IPS-18a (cell line): ENCODE data around the gene SULT1C2.
"Not testable (repeated sequence)": the region's sequence is repeated elsewhere in the genome, so short reads cannot be mapped to it uniquely, and the experiment has no call there.

Source experiments
- H3K27ac ChIP-seq: one replicate; pipeline ENCODE4 v1.5.1; 2013; ENCODE audit warnings: low read length
- H3K27me3 ChIP-seq: one replicate; pipeline ENCODE4 v1.6.1; 2013; ENCODE audit warnings: mild to moderate bottlenecking, low read length; ENCODE audit not compliant: control insufficient read depth, insufficient read depth
- H3K36me3 ChIP-seq: one replicate; pipeline ENCODE4 v1.6.1; 2013; ENCODE audit warnings: low read depth, low read length; ENCODE audit not compliant: control insufficient read depth
- H3K4me1 ChIP-seq: one replicate; pipeline ENCODE4 v1.6.1; 2013; ENCODE audit warnings: low read depth, low read length; ENCODE audit not compliant: control insufficient read depth
- H3K4me3 ChIP-seq: one replicate; pipeline ENCODE4 v1.5.1; 2013; ENCODE audit warnings: low read length
- H3K9ac ChIP-seq: one replicate; pipeline ENCODE4 v1.6.1; 2013; ENCODE audit warnings: mild to moderate bottlenecking, low read length, moderate library complexity
- H3K9me3 ChIP-seq: one replicate; pipeline ENCODE4 v1.6.1; 2013; ENCODE audit warnings: low read depth, low read length; ENCODE audit not compliant: control insufficient read depth

Gene SULT1C2

DNA sequence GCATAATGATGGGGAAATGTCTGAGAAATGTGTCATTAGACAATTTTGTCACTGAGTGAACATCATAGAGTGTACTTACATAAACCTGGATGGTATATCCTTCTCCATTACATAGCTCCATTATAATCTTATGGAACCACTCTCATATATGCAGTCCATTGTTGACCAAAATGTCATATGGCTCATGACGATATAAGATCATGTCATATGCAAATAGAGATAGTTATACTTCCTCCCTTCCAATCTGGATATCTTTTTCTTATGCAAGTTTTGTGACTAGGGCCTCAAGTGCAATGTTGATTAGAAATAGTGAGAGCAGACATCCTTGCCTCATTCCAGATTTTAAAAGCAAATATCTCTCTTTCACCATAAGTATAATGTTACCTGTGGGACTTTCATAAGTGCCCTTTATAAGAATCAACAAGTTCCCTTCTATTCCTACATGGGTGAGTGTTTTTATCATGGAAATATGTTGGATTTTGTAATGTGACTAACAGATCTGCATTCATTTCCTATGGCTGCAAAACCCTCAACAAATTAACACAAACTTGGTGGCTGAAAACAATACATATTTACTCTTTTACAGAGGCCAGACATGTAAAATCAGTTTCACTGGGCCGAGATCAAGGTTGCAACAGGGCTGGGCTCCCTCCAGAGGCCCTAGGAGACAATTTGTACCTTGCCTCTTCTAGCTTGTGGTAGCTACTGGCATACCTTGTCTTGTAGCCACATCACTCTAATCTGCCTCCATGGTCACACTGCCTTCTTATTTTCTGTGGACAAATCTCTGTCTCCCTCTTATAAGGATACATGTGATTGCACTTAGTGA, 67.4 kb downstream of the SULT1C2 start:
- H3K9me3 ChIP-seq, result no peaks in the 10 kb centered on the region
- H3K9ac ChIP-seq, result no peak overlapping the region
- no peaks in the 10 kb centered on the region for H3K27me3 ChIP-seq
- no peaks in the 10 kb centered on the region for H3K36me3 ChIP-seq
- H3K4me3 ChIP-seq, result no peak overlapping the region
- no peak overlapping the region for H3K27ac ChIP-seq
- H3K4me1 ChIP-seq, result no peaks in the 10 kb centered on the region

GRCh38 chr2:108359336-108359735, 70.6 kb downstream of the SULT1C2 start:
- H3K27me3 ChIP-seq, H3K27ac ChIP-seq, H3K9ac ChIP-seq, H3K9me3 ChIP-seq, H3K4me3 ChIP-seq, H3K36me3 ChIP-seq, H3K4me1 ChIP-seq: not testable (repeated sequence)
